Keratinocyte (primary cell): ENCODE data around the gene ADGRG4. TPM values are rescaled to one million over a fixed set of nuclear protein-coding genes. Genes with fewer than 3 reads are reported as not detected.

Experiments used
- DNase-seq: peaks from one replicate; pipeline ENCODE4 v3.0.0-alpha.2; 2011; ENCODE audit warnings: low read depth, missing footprints, low spot score
- FAIRE-seq: peaks from 2 replicates; lab custom pipeline; 2011; peaks lifted over from hg19 to GRCh38; lab: Jason Lieb, UNC
- H2AFZ ChIP-seq: 2 replicates; pipeline ENCODE4 v1.6.0; 2012; ENCODE audit warnings: low read length, control low read depth, inconsistent platforms; ENCODE audit not compliant: control insufficient read depth
- H3K27ac ChIP-seq: 2 replicates; pipeline ENCODE4 v1.5.1; 2011; ENCODE audit warnings: low read length; ENCODE audit not compliant: control insufficient read depth, insufficient read depth
- H3K27me3 ChIP-seq: 3 replicates; pipeline ENCODE4 v1.6.0; 2011; ENCODE audit warnings: low read length; ENCODE audit not compliant: control insufficient read depth, insufficient read depth; ENCODE audit errors: extremely low read depth
- H3K36me3 ChIP-seq, 2 experiments: 2 replicates in 1 of 2; 3 replicates in 1 of 2; pipeline ENCODE4 v1.5.1; 2011; ENCODE audit warnings: low read length in 2 of 2, mild to moderate bottlenecking in 1 of 2; ENCODE audit not compliant: control insufficient read depth in 2 of 2, insufficient read depth in 2 of 2; ENCODE audit errors: extremely low read depth in 1 of 2
- H3K4me1 ChIP-seq: 3 replicates; pipeline ENCODE4 v1.5.1; 2011; ENCODE audit warnings: low read length; ENCODE audit not compliant: control insufficient read depth, insufficient read depth; ENCODE audit errors: extremely low read depth
- H3K4me2 ChIP-seq: 3 replicates; pipeline ENCODE4 v1.6.0; 2011; ENCODE audit warnings: low read depth, low read length; ENCODE audit not compliant: control insufficient read depth, insufficient read depth; ENCODE audit errors: extremely low read depth
- H3K4me3 ChIP-seq, 3 experiments: fragments of 200-600 bp in 1 of 3; sonication (generic) in 1 of 3; 2 replicates in 2 of 3; 3 replicates in 1 of 3; pipeline ENCODE4 v1.5.1; 2011 to 2016; ENCODE audit warnings: low read length in 3 of 3, mild to moderate bottlenecking in 3 of 3, control low read depth in 2 of 3, inconsistent platforms in 1 of 3, low read depth in 1 of 3, mixed read lengths in 1 of 3, mixed run types in 1 of 3, moderate library complexity in 1 of 3; ENCODE audit not compliant: control insufficient read depth in 2 of 3, insufficient read depth in 2 of 3; ENCODE audit errors: extremely low read depth in 1 of 3
- H3K79me2 ChIP-seq: 2 replicates; pipeline ENCODE4 v1.6.0; 2012; ENCODE audit warnings: low read length; ENCODE audit not compliant: control insufficient read depth, insufficient read depth
- H3K9ac ChIP-seq: 3 replicates; pipeline ENCODE4 v1.6.0; 2011; ENCODE audit warnings: low read length; ENCODE audit not compliant: control insufficient read depth, insufficient read depth; ENCODE audit errors: extremely low read depth
- H3K9me1 ChIP-seq: 3 replicates; pipeline ENCODE4 v1.6.0; 2011; ENCODE audit warnings: low read length; ENCODE audit not compliant: control insufficient read depth, insufficient read depth; ENCODE audit errors: extremely low read depth
- H3K9me3 ChIP-seq: 2 replicates; pipeline ENCODE4 v1.5.1; 2012; ENCODE audit warnings: low read depth, low read length; ENCODE audit not compliant: control insufficient read depth
- H4K20me1 ChIP-seq: 3 replicates; pipeline ENCODE4 v1.6.0; 2011; ENCODE audit warnings: low read length; ENCODE audit not compliant: control insufficient read depth, insufficient read depth; ENCODE audit errors: extremely low read depth
- EZH2 ChIP-seq: IDR thresholded peaks from one replicate; pipeline ENCODE4 v1.6.1; 2012; ENCODE audit warnings: inconsistent platforms, mild to moderate bottlenecking, low read length, moderate library complexity
- dilution Hi-C: fragments of 300-500 bp; cut with MboI; formaldehyde crosslinking; loops from one replicate; pipeline ENCODE4 v1.7.0; 2020; ENCODE audit warnings: low sequenced_read_pairs; ENCODE audit not compliant: extremely low pct_ligation_motif_present
- polyA plus RNA-seq, 5 experiments: library from polyadenylated mRNA; depleted of rRNA in 3 of 5; stranded (reverse) in 3 of 5; stranded (forward) in 1 of 5; unstranded in 1 of 5; fragments of >200 nt; gene quantifications; 1 replicate in 1 of 5; 2 replicates in 3 of 5; 3 replicates in 1 of 5; pipeline versions ENCODE4 v1.2.1 to v1.2.3, GENCODE V29; 2011 to 2012; ENCODE audit warnings: missing spikeins in 2 of 5, low read depth in 1 of 5, low replicate concordance in 1 of 5
- TF ChIP-seq, protein P1 (sequence below), 3 experiments: IDR thresholded peaks in 1 of 3; conservative IDR thresholded peaks in 1 of 3; optimal IDR thresholded peaks in 1 of 3; 2 replicates in 2 of 3; 3 replicates in 1 of 3; pipeline versions ENCODE3 to v1.5.1; 2011; ENCODE audit warnings: low read length in 3 of 3, mild to moderate bottlenecking in 3 of 3, moderate library complexity in 2 of 3, control low read depth in 1 of 3, inconsistent platforms in 1 of 3; ENCODE audit not compliant: insufficient read depth in 2 of 3; ENCODE audit errors: extremely low read depth in 1 of 3

The ADGRG4 gene
- polyA plus RNA-seq, 1 donor (not counting 4 experiments of a cell fraction or from before 2014, with no cell fraction given) = not detected

DNA sequence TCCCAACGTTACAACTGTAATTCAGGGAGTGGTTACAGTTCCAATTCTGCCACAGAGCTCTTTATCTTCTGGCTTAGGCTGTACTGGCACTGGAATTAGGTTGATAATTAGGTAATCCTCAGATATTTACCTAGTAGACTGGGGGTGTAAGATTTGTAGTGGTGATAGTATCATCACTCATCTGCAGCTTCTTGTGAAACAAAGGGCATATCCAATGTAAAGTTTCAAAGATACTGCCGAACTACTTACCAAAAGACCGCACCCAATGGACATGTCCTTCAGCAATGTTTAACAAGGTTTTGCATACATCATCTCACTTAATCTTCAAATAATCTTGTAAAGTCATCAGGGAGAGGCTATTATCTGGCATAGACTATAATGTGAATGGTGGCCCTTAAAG lies 20.8 kb downstream of the ADGRG4 start:
- no peak overlapping the region for H3K27ac ChIP-seq
- no peaks in the 10 kb centered on the region for H3K36me3 ChIP-seq
- TF ChIP-seq, protein P1, sequence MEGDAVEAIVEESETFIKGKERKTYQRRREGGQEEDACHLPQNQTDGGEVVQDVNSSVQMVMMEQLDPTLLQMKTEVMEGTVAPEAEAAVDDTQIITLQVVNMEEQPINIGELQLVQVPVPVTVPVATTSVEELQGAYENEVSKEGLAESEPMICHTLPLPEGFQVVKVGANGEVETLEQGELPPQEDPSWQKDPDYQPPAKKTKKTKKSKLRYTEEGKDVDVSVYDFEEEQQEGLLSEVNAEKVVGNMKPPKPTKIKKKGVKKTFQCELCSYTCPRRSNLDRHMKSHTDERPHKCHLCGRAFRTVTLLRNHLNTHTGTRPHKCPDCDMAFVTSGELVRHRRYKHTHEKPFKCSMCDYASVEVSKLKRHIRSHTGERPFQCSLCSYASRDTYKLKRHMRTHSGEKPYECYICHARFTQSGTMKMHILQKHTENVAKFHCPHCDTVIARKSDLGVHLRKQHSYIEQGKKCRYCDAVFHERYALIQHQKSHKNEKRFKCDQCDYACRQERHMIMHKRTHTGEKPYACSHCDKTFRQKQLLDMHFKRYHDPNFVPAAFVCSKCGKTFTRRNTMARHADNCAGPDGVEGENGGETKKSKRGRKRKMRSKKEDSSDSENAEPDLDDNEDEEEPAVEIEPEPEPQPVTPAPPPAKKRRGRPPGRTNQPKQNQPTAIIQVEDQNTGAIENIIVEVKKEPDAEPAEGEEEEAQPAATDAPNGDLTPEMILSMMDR (optimal IDR thresholded peaks at IDR 0.05 in 1 of 3, IDR thresholded peaks at IDR 0.05 in 1 of 3, conservative IDR thresholded peaks at IDR 0.05 in 1 of 3; ENCODE audit: extremely low read depth in 1 of 3, insufficient read depth in 2 of 3, low read length in 3 of 3) = no peak
- no peak for TF ChIP-seq EZH2
- no peak for DNase-seq
- no peak overlapping the region for H3K9ac ChIP-seq
- no peak overlapping the region for H3K4me2 ChIP-seq
- no peaks in the 10 kb centered on the region for H4K20me1 ChIP-seq
- H3K27me3 ChIP-seq = no peaks in the 10 kb centered on the region
- no peaks in the 10 kb centered on the region for H3K9me3 ChIP-seq
- H3K4me3 ChIP-seq = no peak overlapping the region
- H2AFZ ChIP-seq = no peak overlapping the region
- H3K9me1 ChIP-seq = no peaks in the 10 kb centered on the region
- FAIRE-seq = no peak
- H3K79me2 ChIP-seq = no peaks in the 10 kb centered on the region
- dilution Hi-C loops = no loop called here
- no peaks in the 10 kb centered on the region for H3K4me1 ChIP-seq

DNA sequence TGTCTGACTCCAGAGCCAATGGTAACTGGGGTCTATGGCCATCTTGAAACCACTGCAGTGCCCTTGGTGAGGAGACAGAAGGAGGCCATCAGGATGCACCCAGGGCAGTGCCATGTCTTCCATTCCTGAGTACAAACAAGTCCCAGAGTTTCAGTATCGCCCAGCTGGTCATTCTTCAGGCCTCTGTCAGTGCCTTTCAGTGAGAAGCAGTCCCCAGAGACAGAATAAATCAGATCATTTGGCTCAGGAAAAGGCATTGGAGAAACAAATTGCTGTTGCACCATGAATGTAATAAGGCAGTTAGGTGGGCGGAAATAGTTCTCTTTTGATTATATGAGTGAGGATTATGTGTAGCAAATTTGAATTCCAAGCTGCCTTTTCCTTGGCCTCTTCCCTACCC lies 21.3 kb downstream of the ADGRG4 start:
- Histone ChIP-seq H3K4me3 (no peak overlapping the region), H3K9me1 (no peaks in the 10 kb centered on the region), H3K9ac (no peak overlapping the region), H3K79me2 (no peaks in the 10 kb centered on the region), H3K9me3 (no peaks in the 10 kb centered on the region), H3K27ac (no peak overlapping the region), H3K36me3 (no peaks in the 10 kb centered on the region), H3K27me3 (no peaks in the 10 kb centered on the region), H3K4me2 (no peak overlapping the region), H3K4me1 (no peaks in the 10 kb centered on the region), H2AFZ (no peak overlapping the region), H4K20me1 (no peaks in the 10 kb centered on the region)
- FAIRE-seq (no peak), DNase-seq (no peak)
- no peak for TF ChIP-seq EZH2
- TF ChIP-seq, protein P1 (optimal IDR thresholded peaks at IDR 0.05 in 1 of 3, IDR thresholded peaks at IDR 0.05 in 1 of 3, conservative IDR thresholded peaks at IDR 0.05 in 1 of 3; ENCODE audit: extremely low read depth in 1 of 3, insufficient read depth in 2 of 3, low read length in 3 of 3) = no peak
- dilution Hi-C loops = no loop called here
